GM21381 (cell line): ENCODE results near the gene PTPN14.

ENCODE experiments used
- ATAC-seq: cut with Tn5 transposase; IDR thresholded peaks from one replicate; pipeline ENCODE4 v1.9.1; 2021; ENCODE audit warnings: mild to moderate bottlenecking, moderate library complexity; ENCODE audit not compliant: unreplicated experiment

PTPN14 gene

GRCh38 chr1:214341932-214342331 lies 209.5 kb downstream of the PTPN14 start:
- ATAC-seq = no peak

- ATAC-seq = no peak
Observed at GRCh38 chr1:214341459-214341858, 209.9 kb downstream of the PTPN14 start.

- ATAC-seq = no peak
Observed at GRCh38 chr1:214338212-214338611, 213.2 kb downstream of the PTPN14 start.

GRCh38 chr1:214337511-214337910 lies 213.9 kb downstream of the PTPN14 start:
- ATAC-seq = no peak

GRCh38 chr1:214337015-214337414 lies 214.4 kb downstream of the PTPN14 start:
- no peak for ATAC-seq

GRCh38 chr1:214335567-214335966 lies 215.8 kb downstream of the PTPN14 start:
- ATAC-seq = no peak

- no peak for ATAC-seq
Observed at GRCh38 chr1:214332946-214333798, 218.2 kb downstream of the PTPN14 start.

GRCh38 chr1:214331827-214332423 lies 219.5 kb downstream of the PTPN14 start:
- peak; percentile 35 for ATAC-seq

- ATAC-seq = no peak
Observed at GRCh38 chr1:214331180-214331579, 220.2 kb downstream of the PTPN14 start.

GRCh38 chr1:214330715-214331114 lies 220.7 kb downstream of the PTPN14 start:
- ATAC-seq = no peak

- ATAC-seq = no peak
Observed at GRCh38 chr1:214330222-214330621, 221.2 kb downstream of the PTPN14 start.

GRCh38 chr1:214329470-214330220 lies 221.8 kb downstream of the PTPN14 start:
- no peak for ATAC-seq

- ATAC-seq = peak; percentile 87
Observed at GRCh38 chr1:214328770-214329469, 222.5 kb downstream of the PTPN14 start.

- no peak for ATAC-seq
Observed at GRCh38 chr1:214327514-214327913, 223.9 kb downstream of the PTPN14 start.

GRCh38 chr1:214326406-214326805 lies 225.0 kb downstream of the PTPN14 start:
- peak; percentile 42 for ATAC-seq

GRCh38 chr1:214324896-214325800 lies 226.3 kb downstream of the PTPN14 start:
- ATAC-seq = no peak

- ATAC-seq = peak; percentile 70
Observed at GRCh38 chr1:214321705-214322453, 229.5 kb downstream of the PTPN14 start.

- ATAC-seq = no peak
Observed at GRCh38 chr1:214319938-214320337, 231.5 kb downstream of the PTPN14 start.
